A673 (cell line): ENCODE results near the gene SGO2. TPM values are rescaled to one million over a fixed set of nuclear protein-coding genes. Genes with fewer than 3 reads are reported as not detected.

Experiments
- BruUV-seq: library from RNA; stranded (reverse); fragments of 400-500 nt; replicated peaks from 2 replicates; lab custom pipeline; 2021; lab: Mats Ljungman, UMichigan
- CTCF ChIA-PET: fragments of 300-600 bp; sonication (Branson Sonifier 250); formaldehyde crosslinking; loops from one replicate; lab custom pipeline; 2022; ENCODE audit warnings: antibody characterized with exemption; lab: Charles Lee
- POLR2A ChIA-PET: fragments of 300-600 bp; sonication (Branson Sonifier 250); formaldehyde crosslinking; loops from one replicate; lab custom pipeline; 2022; ENCODE audit warnings: antibody characterized with exemption; ENCODE audit not compliant: low non-redundant PET; lab: Charles Lee
- DNase-seq: peaks from one replicate; pipeline ENCODE4 v3.0.0-alpha.2; 2015; ENCODE audit warnings: low spot score
- H3K27ac ChIP-seq: fragments of 200-600 bp; sonication (generic); 2 replicates; pipeline ENCODE4 v1.5.1; 2016; ENCODE audit warnings: mixed run types, low read depth, mild to moderate bottlenecking, mixed read lengths, antibody characterized with exemption, low read length; ENCODE audit not compliant: poor library complexity, severe bottlenecking
- H3K27me3 ChIP-seq: fragments of 200-600 bp; sonication (generic); replicated peaks from 2 replicates; pipeline ENCODE4 v1.6.1; 2017; ENCODE audit warnings: mixed run types, low read depth, mild to moderate bottlenecking, mixed read lengths, antibody characterized with exemption, low read length; ENCODE audit not compliant: insufficient read depth, poor library complexity
- H3K36me3 ChIP-seq: fragments of 200-600 bp; sonication (generic); 2 replicates; pipeline ENCODE4 v1.6.1; 2016; ENCODE audit warnings: mixed run types, mild to moderate bottlenecking, mixed read lengths, antibody characterized with exemption, low read length; ENCODE audit not compliant: insufficient read depth, poor library complexity, severe bottlenecking
- H3K4me1 ChIP-seq: fragments of 200-600 bp; sonication (generic); 2 replicates; pipeline ENCODE4 v1.6.1; 2017; ENCODE audit warnings: mixed run types, mild to moderate bottlenecking, mixed read lengths, antibody characterized with exemption, low read length; ENCODE audit not compliant: insufficient read depth, poor library complexity, severe bottlenecking
- H3K4me3 ChIP-seq: fragments of 200-600 bp; sonication (generic); 2 replicates; pipeline ENCODE4 v1.5.1; 2016; ENCODE audit warnings: low read depth, mixed run types, mild to moderate bottlenecking, mixed read lengths, low read length; ENCODE audit not compliant: poor library complexity, severe bottlenecking
- H3K9me3 ChIP-seq: fragments of 200-600 bp; sonication (generic); 2 replicates; pipeline ENCODE4 v1.6.1; 2016; ENCODE audit warnings: mixed run types, low read depth, mild to moderate bottlenecking, mixed read lengths, antibody characterized with exemption, low read length; ENCODE audit not compliant: poor library complexity, severe bottlenecking
- CTCF ChIP-seq: fragments of 300-800, 200-600 bp; sonication (generic); conservative IDR thresholded peaks from 2 replicates; pipeline ENCODE4 v1.5.1; 2017; ENCODE audit warnings: low read depth, mild to moderate bottlenecking, antibody characterized with exemption, low read length, moderate library complexity, mixed read lengths
- EZH2 ChIP-seq: fragments of 200-600 bp; sonication (generic); IDR thresholded peaks from 2 replicates; pipeline ENCODE4 v1.6.1; 2017; ENCODE audit warnings: borderline replicate concordance, low read depth, mild to moderate bottlenecking, mixed read lengths, antibody characterized with exemption, low read length; ENCODE audit not compliant: poor library complexity, severe bottlenecking
- intact Hi-C: fragments of 100-400 bp; cut with micrococcal nuclease; formaldehyde crosslinking; loops from one replicate; pipeline ENCODE4 v1.10.0; 2022; ENCODE audit not compliant: unreplicated experiment
- total RNA-seq: library from RNA; stranded (reverse); gene quantifications from 2 replicates; pipeline ENCODE4 v1.2.3, GENCODE V29; 2021

The SGO2 gene
- total RNA-seq, 1 experiment from 2014 or later, result 37.3 TPM

- Histone ChIP-seq H3K27me3 (no peaks in the 10 kb centered on the region), H3K36me3 (no peaks in the 10 kb centered on the region), H3K4me3 (no peak overlapping the region), H3K27ac (no peak overlapping the region), H3K9me3 (no peaks in the 10 kb centered on the region), H3K4me1 (no peaks in the 10 kb centered on the region)
- DNase-seq, result no peak
- ChIA-PET CTCF (no interaction called here), POLR2A (no interaction called here)
- intact Hi-C loops, result no loop called here
- TF ChIP-seq EZH2 (no peak), CTCF (no peak)
- no TSS peak for BruUV-seq
Observed at GRCh38 chr2:200599206-200599605, 73.2 kb downstream of the SGO2 start.

- DNase-seq, result no peak
- no peaks in the 10 kb centered on the region for H3K4me1 ChIP-seq
- no peaks in the 10 kb centered on the region for H3K27me3 ChIP-seq
- H3K27ac ChIP-seq, result no peak overlapping the region
- no peaks in the 10 kb centered on the region for H3K36me3 ChIP-seq
- TF ChIP-seq EZH2 (no peak), CTCF (no peak)
- no TSS peak for BruUV-seq
- ChIA-PET CTCF (interaction anchor here (0.6 kb wide), 1 partner anchor 199 kb away, joined by 3 read pairs; no protein-coding TSS in a partner anchor), POLR2A (no interaction called here)
- H3K4me3 ChIP-seq, result no peak overlapping the region
- intact Hi-C loops, result no loop called here
- no peaks in the 10 kb centered on the region for H3K9me3 ChIP-seq
Observed at GRCh38 chr2:200600549-200601225, 74.7 kb downstream of the SGO2 start.

GRCh38 chr2:200602584-200602983 is 76.6 kb downstream of the SGO2 start:
- CTCF ChIA-PET, result no interaction called here
- TF ChIP-seq EZH2 (no peak), CTCF (no peak)
- no peaks in the 10 kb centered on the region for H3K27me3 ChIP-seq
- no peak overlapping the region for H3K27ac ChIP-seq
- no peak overlapping the region for H3K4me3 ChIP-seq
- no TSS peak for BruUV-seq
- H3K4me1 ChIP-seq, result no peaks in the 10 kb centered on the region
- no peaks in the 10 kb centered on the region for H3K9me3 ChIP-seq
- POLR2A ChIA-PET, result no interaction called here
- intact Hi-C loops, result no loop called here
- H3K36me3 ChIP-seq, result no peaks in the 10 kb centered on the region
- DNase-seq, result no peak
